Activated CD4-positive, alpha-beta T cell treated with anti-CD3 and anti-CD28 coated beads, Interleukin-2, amount 50 U/mL, for 1 hour (primary cell): ENCODE results near the gene NCAPD3.
"Not testable (repeated sequence)": the region's sequence is repeated elsewhere in the genome, so short reads cannot be mapped to it uniquely, and the experiment has no call there.

Source experiments
- DNase-seq: peaks from one replicate; pipeline ENCODE4 v3.0.0-alpha.2; 2020

Gene NCAPD3

GRCh38 chr11:134126217-134126822 lies 97.4 kb downstream of the NCAPD3 start:
- DNase-seq, result no peak

DNA sequence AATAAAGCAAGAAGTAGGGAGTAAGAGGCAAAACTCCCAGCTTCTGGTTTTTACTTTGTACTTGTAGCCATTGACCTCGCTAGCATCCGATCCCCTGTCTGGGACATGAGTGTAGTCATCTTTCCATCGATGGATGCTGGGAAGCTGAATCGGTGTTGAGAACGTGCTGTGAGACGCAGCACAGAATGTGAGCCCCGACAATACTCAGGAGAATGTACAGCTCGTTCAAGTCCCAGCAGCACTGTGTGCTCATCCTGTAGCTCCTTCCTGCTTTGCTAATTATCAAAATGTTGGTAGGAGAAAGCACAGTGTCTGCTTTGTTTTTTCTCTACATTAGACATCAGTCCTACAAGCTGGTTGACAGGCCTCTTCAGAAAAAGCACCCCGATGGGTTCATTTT lies 98.3 kb downstream of the NCAPD3 start:
- DNase-seq, result no peak

DNA sequence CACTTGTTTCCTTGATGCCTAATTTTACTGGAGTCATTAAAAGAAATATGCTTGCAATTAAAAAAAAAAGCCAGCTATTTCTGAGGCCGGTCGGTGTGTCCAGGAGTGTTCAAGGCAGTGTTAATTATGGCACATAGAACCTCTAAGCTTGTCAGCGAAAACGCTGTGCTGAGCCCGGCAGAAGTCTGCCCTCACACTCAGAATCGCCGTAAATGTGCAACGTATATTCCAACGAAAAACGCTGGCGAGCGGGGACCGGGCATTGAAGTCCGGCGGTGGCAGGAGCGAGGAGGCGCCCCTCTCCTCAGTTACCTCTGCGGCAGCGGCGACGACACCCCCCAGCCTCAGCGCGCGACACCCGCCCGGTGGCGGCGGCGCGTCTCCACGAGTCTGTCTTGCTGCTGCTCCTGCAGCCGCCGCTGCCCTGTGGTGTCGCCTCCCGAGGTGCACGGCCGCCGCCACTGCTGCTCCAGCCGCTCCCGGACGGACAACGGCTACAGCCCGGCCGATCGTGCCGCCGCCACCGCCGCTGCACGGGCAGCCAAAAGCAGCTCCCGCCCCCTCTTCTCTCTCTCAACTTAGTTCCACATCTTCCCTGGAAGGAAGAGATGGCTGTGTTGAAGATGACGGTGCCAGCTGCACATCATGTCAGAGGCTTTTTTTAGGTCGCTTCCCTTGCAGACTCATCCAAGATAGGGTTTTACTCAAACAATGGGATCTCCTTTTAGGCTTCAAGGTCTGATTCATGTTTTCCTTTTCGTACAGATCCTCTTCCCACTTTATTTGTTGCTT lies 98.9 kb downstream of the NCAPD3 start:
- no peak for DNase-seq

- no peak for DNase-seq
These were observed 102.7 kb downstream of the NCAPD3 start for GRCh38 chr11:134120921-134121526.

DNA sequence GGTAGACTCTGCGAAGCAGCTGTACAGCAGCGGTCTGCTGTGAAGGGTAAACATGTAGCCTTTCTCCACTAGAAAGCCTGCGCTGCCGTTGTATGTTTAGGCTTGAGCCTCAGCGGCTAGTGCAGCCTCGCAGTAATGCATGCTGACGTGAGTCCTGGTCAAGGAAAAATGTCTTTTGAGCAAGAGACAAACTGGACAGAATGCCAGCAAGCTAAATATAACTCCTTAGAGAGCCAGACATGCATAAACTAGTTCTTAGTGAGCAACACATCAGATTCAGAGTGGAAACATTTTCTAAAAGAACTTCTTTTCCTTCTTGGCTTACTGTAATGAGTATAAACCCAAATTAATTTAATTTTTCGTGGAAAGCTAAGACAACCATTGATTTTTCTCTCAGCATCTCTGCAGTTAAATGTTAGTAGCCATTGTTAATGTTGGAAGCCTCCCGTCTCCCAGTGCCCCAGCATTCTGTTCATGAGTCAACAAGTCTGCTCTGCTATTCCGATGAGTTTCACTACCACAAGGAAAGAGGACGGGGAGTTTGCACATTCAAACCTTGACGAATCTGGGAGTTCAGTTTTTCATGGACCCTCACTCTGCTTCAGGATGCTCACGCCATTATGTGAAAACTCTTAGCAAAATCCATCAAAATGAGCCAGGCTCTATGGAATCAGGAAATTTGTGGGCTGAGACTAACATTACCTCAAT lies 103.5 kb downstream of the NCAPD3 start:
- DNase-seq, result no peak

- no peak for DNase-seq
These were observed 104.7 kb downstream of the NCAPD3 start for GRCh38 chr11:134119094-134119493.

DNA sequence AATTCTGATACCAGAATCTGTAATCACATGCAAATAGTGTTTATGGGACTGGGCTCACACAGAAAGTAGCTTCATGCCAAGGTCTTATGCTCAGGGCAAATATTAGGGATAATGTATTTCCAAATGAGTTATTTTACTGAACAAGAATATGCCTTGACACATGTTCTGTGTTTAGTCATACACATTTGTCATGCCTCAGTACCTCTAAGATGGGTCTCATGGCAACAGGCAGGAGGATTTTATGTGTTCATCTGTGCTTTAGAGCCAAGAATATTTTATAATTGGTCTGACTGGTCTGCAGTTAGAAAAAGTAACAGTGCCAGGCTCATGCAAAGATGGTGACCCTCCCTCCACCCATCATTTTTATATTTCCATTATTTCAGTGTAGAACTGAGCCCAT lies 105.8 kb downstream of the NCAPD3 start:
- no peak for DNase-seq

GRCh38 chr11:134116210-134116609 lies 107.6 kb downstream of the NCAPD3 start:
- DNase-seq, result no peak

GRCh38 chr11:134113787-134114186 lies 110.0 kb downstream of the NCAPD3 start:
- not testable (repeated sequence) for DNase-seq

DNA sequence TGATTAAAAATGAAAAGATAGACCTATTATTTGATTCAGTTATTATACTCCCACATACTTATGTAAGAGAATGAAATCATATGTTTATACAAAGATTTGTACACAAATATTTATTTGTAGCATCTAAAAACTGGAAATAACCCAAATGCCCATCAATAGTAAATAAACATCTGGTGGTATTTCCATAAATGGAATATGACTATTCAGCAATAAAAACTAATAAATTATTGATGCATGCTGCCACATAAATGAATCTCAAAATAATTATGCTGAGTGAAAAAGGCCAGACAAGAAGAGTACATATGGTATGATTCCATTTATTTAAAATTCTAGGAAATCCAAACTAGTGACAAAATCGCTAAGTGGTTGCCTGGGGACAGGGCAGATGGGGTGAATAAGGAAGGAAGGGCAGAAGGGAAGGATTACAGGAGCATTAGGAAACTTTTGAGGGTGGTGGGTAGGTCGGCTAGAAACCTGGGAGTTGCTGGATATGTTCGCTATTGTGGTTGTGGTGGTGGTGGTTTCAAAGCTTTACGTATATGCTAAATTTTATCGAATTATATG lies 113.4 kb downstream of the NCAPD3 start:
- no peak for DNase-seq
